Adipocyte (in vitro differentiated cells): ENCODE measurements around the gene FAM193B.

ENCODE experiments used
- DNase-seq: peaks from one replicate; pipeline ENCODE4 v3.0.0-alpha.2; 2015; ENCODE audit warnings: low read depth
- H3K27me3 ChIP-seq: replicated peaks from 2 replicates; pipeline ENCODE4 v1.7.0; 2013; ENCODE audit warnings: mild to moderate bottlenecking, low read length, moderate library complexity; ENCODE audit not compliant: control insufficient read depth, insufficient read depth
- H3K36me3 ChIP-seq: 2 replicates; pipeline ENCODE4 v1.7.0; 2013; ENCODE audit warnings: low read length, mild to moderate bottlenecking, moderate library complexity; ENCODE audit not compliant: control insufficient read depth, insufficient read depth, severe bottlenecking
- H3K4me1 ChIP-seq: 2 replicates; pipeline ENCODE4 v1.7.0; 2013; ENCODE audit warnings: mild to moderate bottlenecking, low read length, moderate library complexity; ENCODE audit not compliant: control insufficient read depth, insufficient read depth
- H3K4me3 ChIP-seq: 2 replicates; pipeline ENCODE4 v1.7.0; 2013; ENCODE audit warnings: mild to moderate bottlenecking, low read length, moderate library complexity
- H3K9ac ChIP-seq: 2 replicates; pipeline ENCODE4 v1.7.0; 2013; ENCODE audit warnings: mild to moderate bottlenecking, low read length, moderate library complexity
- H3K9me3 ChIP-seq: 2 replicates; pipeline ENCODE4 v1.7.0; 2013; ENCODE audit warnings: mild to moderate bottlenecking, low read length, moderate library complexity; ENCODE audit not compliant: control insufficient read depth

Gene FAM193B

DNA sequence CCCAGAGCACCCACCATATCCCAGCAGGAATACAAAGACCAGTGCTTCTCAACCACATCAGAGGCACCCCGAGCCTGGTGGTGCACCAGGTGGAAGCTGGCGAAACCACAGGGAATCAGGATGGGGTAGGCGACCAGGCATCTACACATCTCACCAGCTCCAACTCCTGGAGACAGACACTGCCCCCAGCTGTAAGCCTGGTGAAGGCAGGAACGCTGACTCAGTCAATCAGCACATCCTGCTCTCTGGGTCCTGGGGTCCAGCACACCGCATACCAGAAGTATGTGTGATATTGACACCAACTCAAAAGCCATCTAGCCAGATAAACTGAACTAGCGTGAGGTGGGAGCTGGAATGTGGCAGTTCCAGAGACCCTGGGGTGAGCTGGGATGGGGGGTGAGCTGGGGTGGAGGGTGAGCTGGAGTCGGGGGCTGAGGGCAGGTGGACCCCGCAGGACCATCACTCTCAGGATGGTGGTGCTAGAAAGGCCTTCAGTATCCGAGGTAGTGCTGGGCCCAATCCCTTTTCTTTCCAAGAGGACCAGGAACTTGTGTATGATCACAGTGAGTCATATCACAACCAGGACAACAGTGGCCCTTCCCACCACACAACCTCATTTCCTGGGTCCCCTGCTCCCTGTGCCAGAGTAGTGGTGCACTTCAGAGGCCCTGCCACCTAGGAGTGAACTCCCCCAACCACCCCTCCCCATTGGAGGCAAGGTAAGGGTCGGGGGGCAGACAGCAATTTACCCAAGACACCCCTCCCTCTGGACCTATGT is 83.4 kb downstream of the FAM193B start:
- DNase-seq: peak; percentile 31
- Histone ChIP-seq H3K4me3 (peak overlapping the region; percentile 82), H3K36me3 (peaks cover 19% of the 10 kb centered on the region), H3K9me3 (no peaks in the 10 kb centered on the region), H3K9ac (peak overlapping the region; percentile 87), H3K27me3 (no peaks in the 10 kb centered on the region), H3K4me1 (peaks cover 44% of the 10 kb centered on the region)
